ENCODE measurements around the gene POU2F3.

The POU2F3 gene

GRCh38 chr11:120306519-120307242 lies 66.7 kb downstream of the POU2F3 start:
- H3K4me1 ChIP-seq (ENCODE audit: control insufficient read depth, insufficient read depth, low read length): peaks cover 37% of the 10 kb centered on the region
- no peaks in the 10 kb centered on the region for H3K36me3 ChIP-seq (ENCODE audit: control insufficient read depth, insufficient read depth, low read length)
- H3K4me3 ChIP-seq (ENCODE audit: low read depth, low read length): no peak overlapping the region
- no peak overlapping the region for H3K9ac ChIP-seq (ENCODE audit: low read length)
- no peaks in the 10 kb centered on the region for H3K27me3 ChIP-seq (ENCODE audit: control insufficient read depth, insufficient read depth, low read length)
- no peak overlapping the region for H3K27ac ChIP-seq (ENCODE audit: low read depth, low read length)
- H3K9me3 ChIP-seq (ENCODE audit: control insufficient read depth, insufficient read depth, low read depth, low read length): no peaks in the 10 kb centered on the region

- no peaks in the 10 kb centered on the region for H3K27me3 ChIP-seq (ENCODE audit: control insufficient read depth, insufficient read depth, low read length)
These were observed 67.5 kb downstream of the POU2F3 start for GRCh38 chr11:120307476-120307875.

GRCh38 chr11:120308081-120308480 lies 68.1 kb downstream of the POU2F3 start:
- no peak overlapping the region for H3K9ac ChIP-seq (ENCODE audit: low read length)

More at GRCh38 chr11:120307476-120307875, 67.5 kb downstream of the POU2F3 start:
- no peaks in the 10 kb centered on the region for H3K36me3 ChIP-seq (ENCODE audit: control insufficient read depth, insufficient read depth, low read length)
- H3K27ac ChIP-seq (ENCODE audit: low read depth, low read length): no peak overlapping the region
- H3K4me1 ChIP-seq (ENCODE audit: control insufficient read depth, insufficient read depth, low read length): peaks cover 30% of the 10 kb centered on the region
- no peak overlapping the region for H3K4me3 ChIP-seq (ENCODE audit: low read depth, low read length)
- no peak overlapping the region for H3K9ac ChIP-seq (ENCODE audit: low read length)
- no peaks in the 10 kb centered on the region for H3K9me3 ChIP-seq (ENCODE audit: control insufficient read depth, insufficient read depth, low read depth, low read length)

GRCh38 chr11:120310870-120311269 lies 70.9 kb downstream of the POU2F3 start:
- Histone ChIP-seq H3K9ac (ENCODE audit: low read length) (no peak overlapping the region), H3K4me1 (ENCODE audit: control insufficient read depth, insufficient read depth, low read length) (peaks cover 13% of the 10 kb centered on the region), H3K9me3 (ENCODE audit: control insufficient read depth, insufficient read depth, low read depth, low read length) (no peaks in the 10 kb centered on the region), H3K4me3 (ENCODE audit: low read depth, low read length) (no peak overlapping the region), H3K27me3 (ENCODE audit: control insufficient read depth, insufficient read depth, low read length) (no peaks in the 10 kb centered on the region), H3K36me3 (ENCODE audit: control insufficient read depth, insufficient read depth, low read length) (no peaks in the 10 kb centered on the region), H3K27ac (ENCODE audit: low read depth, low read length) (no peak overlapping the region)

More at GRCh38 chr11:120308081-120308480, 68.1 kb downstream of the POU2F3 start:
- H3K27me3 ChIP-seq (ENCODE audit: control insufficient read depth, insufficient read depth, low read length): no peaks in the 10 kb centered on the region
- peaks cover 26% of the 10 kb centered on the region for H3K4me1 ChIP-seq (ENCODE audit: control insufficient read depth, insufficient read depth, low read length)
- no peak overlapping the region for H3K27ac ChIP-seq (ENCODE audit: low read depth, low read length)
- H3K9me3 ChIP-seq (ENCODE audit: control insufficient read depth, insufficient read depth, low read depth, low read length): no peaks in the 10 kb centered on the region
- no peaks in the 10 kb centered on the region for H3K36me3 ChIP-seq (ENCODE audit: control insufficient read depth, insufficient read depth, low read length)
- H3K4me3 ChIP-seq (ENCODE audit: low read depth, low read length): no peak overlapping the region

GRCh38 chr11:120314861-120315260 lies 74.9 kb downstream of the POU2F3 start:
- H3K9me3 ChIP-seq (ENCODE audit: control insufficient read depth, insufficient read depth, low read depth, low read length): no peaks in the 10 kb centered on the region
- no peaks in the 10 kb centered on the region for H3K36me3 ChIP-seq (ENCODE audit: control insufficient read depth, insufficient read depth, low read length)
- H3K4me1 ChIP-seq (ENCODE audit: control insufficient read depth, insufficient read depth, low read length): peaks cover 13% of the 10 kb centered on the region
- no peak overlapping the region for H3K9ac ChIP-seq (ENCODE audit: low read length)
- H3K27me3 ChIP-seq (ENCODE audit: control insufficient read depth, insufficient read depth, low read length): no peaks in the 10 kb centered on the region
- no peak overlapping the region for H3K4me3 ChIP-seq (ENCODE audit: low read depth, low read length)
- no peak overlapping the region for H3K27ac ChIP-seq (ENCODE audit: low read depth, low read length)

- H3K27me3 ChIP-seq (ENCODE audit: control insufficient read depth, insufficient read depth, low read length): no peaks in the 10 kb centered on the region
- H3K4me3 ChIP-seq (ENCODE audit: low read depth, low read length): peak overlapping the region; percentile 5; the same call in 1 of the 2 replicates
- no peaks in the 10 kb centered on the region for H3K36me3 ChIP-seq (ENCODE audit: control insufficient read depth, insufficient read depth, low read length)
- no peak overlapping the region for H3K27ac ChIP-seq (ENCODE audit: low read depth, low read length)
- no peak overlapping the region for H3K9ac ChIP-seq (ENCODE audit: low read length)
- H3K4me1 ChIP-seq (ENCODE audit: control insufficient read depth, insufficient read depth, low read length): peaks cover 13% of the 10 kb centered on the region
- H3K9me3 ChIP-seq (ENCODE audit: control insufficient read depth, insufficient read depth, low read depth, low read length): no peaks in the 10 kb centered on the region
These were observed 77.1 kb downstream of the POU2F3 start for GRCh38 chr11:120316880-120317688.

GRCh38 chr11:120317689-120318480 lies 77.9 kb downstream of the POU2F3 start:
- Histone ChIP-seq H3K27me3 (ENCODE audit: control insufficient read depth, insufficient read depth, low read length) (no peaks in the 10 kb centered on the region), H3K4me1 (ENCODE audit: control insufficient read depth, insufficient read depth, low read length) (peaks cover 13% of the 10 kb centered on the region), H3K9me3 (ENCODE audit: control insufficient read depth, insufficient read depth, low read depth, low read length) (no peaks in the 10 kb centered on the region), H3K27ac (ENCODE audit: low read depth, low read length) (no peak overlapping the region), H3K4me3 (ENCODE audit: low read depth, low read length) (no peak overlapping the region), H3K9ac (ENCODE audit: low read length) (no peak overlapping the region), H3K36me3 (ENCODE audit: control insufficient read depth, insufficient read depth, low read length) (no peaks in the 10 kb centered on the region)

- Histone ChIP-seq H3K36me3 (ENCODE audit: control insufficient read depth, insufficient read depth, low read length) (no peaks in the 10 kb centered on the region), H3K9ac (ENCODE audit: low read length) (no peak overlapping the region), H3K27ac (ENCODE audit: low read depth, low read length) (no peak overlapping the region), H3K27me3 (ENCODE audit: control insufficient read depth, insufficient read depth, low read length) (0 out of 2 replicates have a peak, but pooled peaks cover 6% of the 10 kb centered on the region), H3K4me1 (ENCODE audit: control insufficient read depth, insufficient read depth, low read length) (peaks cover 13% of the 10 kb centered on the region), H3K4me3 (ENCODE audit: low read depth, low read length) (no peak overlapping the region), H3K9me3 (ENCODE audit: control insufficient read depth, insufficient read depth, low read depth, low read length) (no peaks in the 10 kb centered on the region)
These were observed 79.0 kb downstream of the POU2F3 start for GRCh38 chr11:120318906-120319305.

- Histone ChIP-seq H3K27me3 (ENCODE audit: control insufficient read depth, insufficient read depth, low read length) (0 out of 2 replicates have a peak, but pooled peaks cover 6% of the 10 kb centered on the region), H3K36me3 (ENCODE audit: control insufficient read depth, insufficient read depth, low read length) (peaks cover 8% of the 10 kb centered on the region), H3K4me1 (ENCODE audit: control insufficient read depth, insufficient read depth, low read length) (peaks cover 3% of the 10 kb centered on the region; the same call in 1 of the 2 replicates), H3K27ac (ENCODE audit: low read depth, low read length) (no peak within 1 kb of the TSS), H3K4me3 (ENCODE audit: low read depth, low read length) (peak within 1 kb of the TSS; percentile 71), H3K9me3 (ENCODE audit: control insufficient read depth, insufficient read depth, low read depth, low read length) (no peaks in the 10 kb centered on the region), H3K9ac (ENCODE audit: low read length) (peak within 1 kb of the TSS; percentile 68)
These were observed 85.2 kb downstream of the POU2F3 start, which contains the start of gene TLCD5 for GRCh38 chr11:120324932-120325810. TLCD5 (plus strand) TSS chr11:120325299; CDS start chr11:120327442, 2,143 bp downstream.

GRCh38 chr11:120326228-120326627 lies 86.3 kb downstream of the POU2F3 start:
- H3K9me3 ChIP-seq (ENCODE audit: control insufficient read depth, insufficient read depth, low read depth, low read length): no peaks in the 10 kb centered on the region
- peaks cover 3% of the 10 kb centered on the region; the same call in 1 of the 2 replicates for H3K4me1 ChIP-seq (ENCODE audit: control insufficient read depth, insufficient read depth, low read length)
- H3K9ac ChIP-seq (ENCODE audit: low read length): peak overlapping the region; percentile 68
- H3K36me3 ChIP-seq (ENCODE audit: control insufficient read depth, insufficient read depth, low read length): peaks cover 19% of the 10 kb centered on the region
- 0 out of 2 replicates have a peak, but pooled peaks cover 6% of the 10 kb centered on the region for H3K27me3 ChIP-seq (ENCODE audit: control insufficient read depth, insufficient read depth, low read length)
- peak overlapping the region; percentile 71 for H3K4me3 ChIP-seq (ENCODE audit: low read depth, low read length)
- no peak overlapping the region for H3K27ac ChIP-seq (ENCODE audit: low read depth, low read length)

All from HUES6 (cell line).